MM.1S (cell line): ENCODE data around the gene DSPP.

Experiments
- DNase-seq: peaks from one replicate; pipeline ENCODE4 v3.0.0-alpha.2; 2015
- H2AFZ ChIP-seq: fragments of 300-600 bp; sonication (generic); 2 replicates; pipeline ENCODE4 v1.6.0; 2016; ENCODE audit warnings: antibody characterized with exemption, low read length
- H3F3A ChIP-seq: fragments of 300-600 bp; sonication (generic); 2 replicates; pipeline ENCODE4 v1.6.1; 2016; ENCODE audit warnings: mild to moderate bottlenecking, antibody characterized with exemption, low read length, moderate library complexity, mixed read lengths; ENCODE audit not compliant: insufficient read depth
- H3K27ac ChIP-seq: fragments of 300-600 bp; sonication (generic); 2 replicates; pipeline ENCODE4 v1.5.1; 2016; ENCODE audit warnings: mild to moderate bottlenecking, low read length
- H3K27me3 ChIP-seq: fragments of 300-600 bp; sonication (generic); replicated peaks from 2 replicates; pipeline ENCODE4 v1.6.0; 2016; ENCODE audit warnings: low read length; ENCODE audit not compliant: insufficient read depth
- H3K36me3 ChIP-seq: fragments of 300-600 bp; sonication (generic); replicated peaks from 2 replicates; pipeline ENCODE4 v1.6.1; 2016; ENCODE audit warnings: mild to moderate bottlenecking, low read length, mixed read lengths; ENCODE audit not compliant: insufficient read depth
- H3K4me1 ChIP-seq: fragments of 300-600 bp; sonication (generic); 2 replicates; pipeline ENCODE4 v1.6.1; 2016; ENCODE audit warnings: low read length, mixed read lengths
- H3K4me2 ChIP-seq: fragments of 300-600 bp; sonication (generic); 2 replicates; pipeline ENCODE4 v1.6.0; 2016; ENCODE audit warnings: low read depth, low read length
- H3K4me3 ChIP-seq: fragments of 300-600 bp; sonication (generic); 2 replicates; pipeline ENCODE4 v1.5.1; 2016; ENCODE audit warnings: low read length, mixed read lengths
- H3K79me2 ChIP-seq: fragments of 300-600 bp; sonication (generic); 2 replicates; pipeline ENCODE4 v1.6.1; 2016; ENCODE audit warnings: mixed run types, low read length, mixed read lengths
- H3K9ac ChIP-seq: fragments of 300-600 bp; sonication (generic); 2 replicates; pipeline ENCODE4 v1.6.1; 2016; ENCODE audit warnings: low read length, mixed read lengths
- H3K9me2 ChIP-seq: fragments of 300-600 bp; sonication (generic); replicated peaks from 2 replicates; pipeline ENCODE4 v1.6.1; 2016; ENCODE audit warnings: mild to moderate bottlenecking, low read length, mixed read lengths; ENCODE audit not compliant: insufficient read depth
- H3K9me3 ChIP-seq: fragments of 300-600 bp; sonication (generic); replicated peaks from 2 replicates; pipeline ENCODE4 v1.6.1; 2016; ENCODE audit warnings: mild to moderate bottlenecking, low read length, mixed read lengths; ENCODE audit not compliant: insufficient read depth
- H4K20me1 ChIP-seq: fragments of 300-600 bp; sonication (generic); 2 replicates; pipeline ENCODE4 v1.6.1; 2016; ENCODE audit warnings: mild to moderate bottlenecking, low read length, moderate library complexity, mixed read lengths; ENCODE audit not compliant: insufficient read depth
- EZH2 ChIP-seq: fragments of 300-600 bp; sonication (generic); optimal IDR thresholded peaks from 2 replicates; pipeline ENCODE3; 2017; ENCODE audit warnings: low read depth, mild to moderate bottlenecking, antibody characterized with exemption, low read length, mixed read lengths
- EZH2phosphoT487 ChIP-seq: fragments of 300-600 bp; sonication (generic); IDR thresholded peaks from 2 replicates; pipeline ENCODE4 v1.6.1; 2018; ENCODE audit warnings: antibody characterized with exemption, low read length
- TF ChIP-seq, protein P1 (sequence below): fragments of 300-600 bp; sonication (generic); IDR thresholded peaks from 2 replicates; pipeline ENCODE4 v1.5.1; 2016; ENCODE audit warnings: antibody characterized with exemption, low read length, mixed read lengths

The DSPP gene

DNA sequence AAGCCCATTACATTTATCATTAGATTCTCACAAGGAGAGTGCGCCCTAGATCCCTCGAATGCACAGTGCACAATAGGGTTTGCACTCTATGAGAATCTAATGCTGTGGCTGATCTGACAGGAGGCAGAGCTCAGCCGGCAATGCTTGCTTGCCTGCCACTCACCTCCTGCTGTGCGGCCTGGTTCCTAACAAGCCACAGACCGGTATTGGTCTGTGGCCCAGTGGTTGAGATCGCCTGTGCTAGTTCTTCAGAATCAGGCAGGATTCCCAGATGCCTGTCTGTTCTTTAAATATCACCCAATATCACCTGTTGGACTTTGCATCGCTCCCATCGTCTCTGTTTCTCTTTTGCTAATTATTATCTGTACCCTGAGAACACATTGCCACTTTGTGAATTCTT is 14.0 kb downstream of the DSPP start:
- TF ChIP-seq EZH2 = no peak
- TF ChIP-seq EZH2phosphoT487 = no peak
- TF ChIP-seq, protein P1, sequence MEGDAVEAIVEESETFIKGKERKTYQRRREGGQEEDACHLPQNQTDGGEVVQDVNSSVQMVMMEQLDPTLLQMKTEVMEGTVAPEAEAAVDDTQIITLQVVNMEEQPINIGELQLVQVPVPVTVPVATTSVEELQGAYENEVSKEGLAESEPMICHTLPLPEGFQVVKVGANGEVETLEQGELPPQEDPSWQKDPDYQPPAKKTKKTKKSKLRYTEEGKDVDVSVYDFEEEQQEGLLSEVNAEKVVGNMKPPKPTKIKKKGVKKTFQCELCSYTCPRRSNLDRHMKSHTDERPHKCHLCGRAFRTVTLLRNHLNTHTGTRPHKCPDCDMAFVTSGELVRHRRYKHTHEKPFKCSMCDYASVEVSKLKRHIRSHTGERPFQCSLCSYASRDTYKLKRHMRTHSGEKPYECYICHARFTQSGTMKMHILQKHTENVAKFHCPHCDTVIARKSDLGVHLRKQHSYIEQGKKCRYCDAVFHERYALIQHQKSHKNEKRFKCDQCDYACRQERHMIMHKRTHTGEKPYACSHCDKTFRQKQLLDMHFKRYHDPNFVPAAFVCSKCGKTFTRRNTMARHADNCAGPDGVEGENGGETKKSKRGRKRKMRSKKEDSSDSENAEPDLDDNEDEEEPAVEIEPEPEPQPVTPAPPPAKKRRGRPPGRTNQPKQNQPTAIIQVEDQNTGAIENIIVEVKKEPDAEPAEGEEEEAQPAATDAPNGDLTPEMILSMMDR = no peak
- Histone ChIP-seq H3K4me1 (no peaks in the 10 kb centered on the region), H3K27me3 (no peaks in the 10 kb centered on the region), H4K20me1 (no peaks in the 10 kb centered on the region), H3K9me3 (no peaks in the 10 kb centered on the region), H3K9me2 (no peaks in the 10 kb centered on the region), H3K9ac (no peak overlapping the region), H3K27ac (no peak overlapping the region), H3K4me3 (no peak overlapping the region), H3K4me2 (no peak overlapping the region), H3K36me3 (no peaks in the 10 kb centered on the region), H2AFZ (no peak overlapping the region), H3F3A (no peaks in the 10 kb centered on the region), H3K79me2 (no peaks in the 10 kb centered on the region)
- DNase-seq = no peak

DNA sequence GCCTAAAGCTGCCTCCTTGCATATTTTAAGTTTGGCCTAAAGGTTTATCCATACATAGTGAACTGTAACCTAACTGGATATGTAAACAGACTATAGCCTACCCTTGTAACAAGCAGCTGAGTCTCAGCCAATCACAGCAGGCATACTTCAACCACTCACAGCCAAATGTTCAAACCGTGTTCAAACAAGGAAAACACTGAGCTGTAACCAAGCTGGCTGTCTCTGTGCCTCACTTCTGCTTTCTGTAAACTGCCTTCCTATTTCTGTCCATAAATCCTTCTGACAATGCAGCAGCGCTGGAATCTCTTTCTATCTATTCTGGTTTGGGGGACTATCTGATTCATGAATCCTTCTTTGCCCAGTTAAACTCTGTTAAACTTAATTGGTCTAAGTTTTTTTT is 16.4 kb downstream of the DSPP start:
- no peak for TF ChIP-seq EZH2phosphoT487
- TF ChIP-seq EZH2 = no peak
- TF ChIP-seq, protein P1 = no peak
- no peak for DNase-seq
- Histone ChIP-seq H3K4me1 (no peaks in the 10 kb centered on the region), H2AFZ (no peak overlapping the region), H3K9me2 (no peaks in the 10 kb centered on the region), H3K79me2 (no peaks in the 10 kb centered on the region), H3K27me3 (no peaks in the 10 kb centered on the region), H4K20me1 (no peaks in the 10 kb centered on the region), H3F3A (no peaks in the 10 kb centered on the region), H3K4me2 (no peak overlapping the region), H3K27ac (no peak overlapping the region), H3K9ac (no peak overlapping the region), H3K9me3 (no peaks in the 10 kb centered on the region), H3K4me3 (no peak overlapping the region), H3K36me3 (no peaks in the 10 kb centered on the region)

DNA sequence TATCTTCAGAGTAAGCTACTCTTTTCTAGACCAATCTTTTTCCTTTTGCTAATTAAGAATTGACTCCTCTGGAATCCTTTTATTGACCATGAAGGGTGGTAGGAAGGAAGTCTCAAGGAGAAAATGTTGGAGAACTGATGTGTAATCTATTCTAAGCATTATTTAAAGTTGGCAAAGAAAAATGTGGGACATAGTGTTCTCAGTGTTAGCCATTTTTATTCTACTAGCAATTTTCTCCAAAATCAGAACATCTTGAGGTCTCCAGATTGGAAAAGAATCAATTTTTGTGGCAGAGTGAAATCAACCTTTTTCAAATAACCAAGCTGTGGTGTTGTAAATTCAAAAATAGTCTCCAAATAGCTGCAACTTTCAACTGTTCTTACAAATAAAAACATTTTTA is 23.3 kb downstream of the DSPP start:
- Histone ChIP-seq H3F3A (no peaks in the 10 kb centered on the region), H3K9me3 (no peaks in the 10 kb centered on the region), H3K9ac (no peak overlapping the region), H4K20me1 (no peaks in the 10 kb centered on the region), H3K27ac (no peak overlapping the region), H3K4me3 (no peak overlapping the region), H3K4me2 (no peak overlapping the region), H3K9me2 (no peaks in the 10 kb centered on the region), H3K4me1 (no peaks in the 10 kb centered on the region), H3K36me3 (no peaks in the 10 kb centered on the region), H2AFZ (no peak overlapping the region), H3K79me2 (no peaks in the 10 kb centered on the region), H3K27me3 (no peaks in the 10 kb centered on the region)
- no peak for DNase-seq
- TF ChIP-seq EZH2phosphoT487 = no peak
- TF ChIP-seq, protein P1 = no peak
- no peak for TF ChIP-seq EZH2

DNA sequence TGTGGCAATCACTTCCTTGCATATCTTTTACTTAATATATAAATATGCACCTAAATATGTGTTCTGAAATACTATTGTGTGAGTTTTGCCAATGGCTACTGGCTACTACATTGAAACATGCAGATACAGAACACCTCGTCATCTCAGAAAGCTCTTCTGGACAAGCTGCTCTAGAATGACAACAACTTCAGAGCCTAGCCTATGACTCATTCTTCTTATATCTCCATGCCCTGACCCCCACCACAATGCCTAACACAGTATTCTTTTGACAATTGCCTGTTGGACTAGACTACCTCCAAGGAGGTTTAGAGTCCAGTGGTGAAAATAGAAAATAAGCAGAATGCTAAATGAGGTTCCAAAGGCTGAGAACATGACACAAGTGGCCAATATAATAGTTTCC is 24.1 kb downstream of the DSPP start:
- Histone ChIP-seq H3K9ac (no peak overlapping the region), H2AFZ (no peak overlapping the region), H3K9me3 (no peaks in the 10 kb centered on the region), H4K20me1 (no peaks in the 10 kb centered on the region), H3K27ac (no peak overlapping the region), H3K9me2 (no peaks in the 10 kb centered on the region), H3K4me2 (no peak overlapping the region), H3K79me2 (no peaks in the 10 kb centered on the region), H3F3A (no peaks in the 10 kb centered on the region), H3K4me1 (no peaks in the 10 kb centered on the region), H3K4me3 (no peak overlapping the region), H3K36me3 (no peaks in the 10 kb centered on the region), H3K27me3 (no peaks in the 10 kb centered on the region)
- TF ChIP-seq, protein P1 = no peak
- TF ChIP-seq EZH2 (no peak), EZH2phosphoT487 (no peak)
- no peak for DNase-seq
